IPS-15b (cell line): ENCODE measurements around the gene CRAT.

Experiments
- H3K27me3 ChIP-seq: one replicate; pipeline ENCODE4 v1.6.1; 2013; ENCODE audit warnings: low read length; ENCODE audit not compliant: control insufficient read depth, insufficient read depth
- H3K36me3 ChIP-seq: one replicate; pipeline ENCODE4 v1.6.1; 2013; ENCODE audit warnings: low read length; ENCODE audit not compliant: control insufficient read depth, insufficient read depth
- H3K4me1 ChIP-seq: one replicate; pipeline ENCODE4 v1.6.1; 2013; ENCODE audit warnings: mild to moderate bottlenecking, low read length; ENCODE audit not compliant: control insufficient read depth, insufficient read depth
- H3K4me3 ChIP-seq: one replicate; pipeline ENCODE4 v1.5.1; 2013; ENCODE audit warnings: low read depth, low read length
- H3K9ac ChIP-seq: one replicate; pipeline ENCODE4 v1.6.1; 2013; ENCODE audit warnings: low read depth, mild to moderate bottlenecking, low read length
- H3K9me3 ChIP-seq: one replicate; pipeline ENCODE4 v1.6.1; 2013; ENCODE audit warnings: mild to moderate bottlenecking, low read length; ENCODE audit not compliant: control insufficient read depth, insufficient read depth

CRAT gene

DNA sequence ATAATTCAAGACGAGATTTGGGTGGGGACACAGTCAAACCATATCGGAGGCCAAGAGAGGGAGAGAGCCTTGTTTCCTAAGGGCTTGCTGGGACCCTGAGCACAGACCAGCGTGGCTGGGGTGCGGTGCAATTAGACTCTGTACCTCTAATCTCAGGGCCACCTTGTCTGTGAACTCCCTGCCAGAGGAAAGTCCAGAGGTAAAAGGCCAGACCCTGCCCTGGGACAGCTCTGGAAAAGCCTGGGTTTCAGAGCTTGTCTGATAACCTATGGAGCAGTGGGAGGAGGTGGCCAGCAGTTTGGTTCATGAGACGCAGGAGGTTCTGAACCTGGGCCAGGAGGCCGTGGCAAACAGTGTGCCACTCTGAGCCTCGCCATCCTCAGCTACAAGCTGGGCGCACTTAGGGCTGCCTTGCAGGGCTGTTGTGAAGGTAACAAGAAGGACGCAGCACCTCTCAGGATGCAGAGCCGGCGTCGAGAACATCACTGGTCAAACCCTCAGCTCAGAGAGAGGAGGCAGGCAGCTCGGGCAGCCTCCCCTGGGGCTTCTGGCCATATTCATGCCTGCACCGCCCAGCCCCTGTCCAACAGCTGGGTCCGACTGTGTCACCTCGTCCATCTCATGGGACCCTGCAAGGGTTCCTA lies 34.5 kb downstream of the CRAT start:
- H3K27me3 ChIP-seq = no peaks in the 10 kb centered on the region
- peaks cover 9% of the 10 kb centered on the region for H3K4me1 ChIP-seq
- H3K36me3 ChIP-seq = peaks cover 3% of the 10 kb centered on the region
- H3K9ac ChIP-seq = no peak overlapping the region
- H3K9me3 ChIP-seq = no peaks in the 10 kb centered on the region
- H3K4me3 ChIP-seq = no peak overlapping the region

DNA sequence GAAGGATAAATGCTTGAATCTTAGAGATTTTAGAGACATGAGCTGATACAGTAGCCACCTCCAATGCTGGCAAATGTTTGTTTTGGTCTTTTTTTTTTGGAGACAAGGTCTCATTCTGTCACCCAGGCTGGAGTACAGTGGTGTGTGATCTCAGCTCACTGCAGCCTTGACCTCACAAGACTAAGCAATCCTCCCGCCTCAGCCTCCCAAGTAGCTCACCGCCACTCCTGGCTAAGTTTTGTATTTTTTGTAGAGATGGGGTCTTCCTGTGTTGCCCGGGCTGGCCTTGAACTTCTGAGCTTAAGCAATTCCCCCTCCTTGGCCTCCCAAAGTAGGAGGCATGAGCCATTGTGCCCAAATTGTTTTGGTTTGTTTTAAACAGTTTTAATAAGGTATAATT lies 36.5 kb downstream of the CRAT start:
- H3K27me3 ChIP-seq = no peaks in the 10 kb centered on the region
- no peaks in the 10 kb centered on the region for H3K9me3 ChIP-seq
- no peak overlapping the region for H3K4me3 ChIP-seq
- no peak overlapping the region for H3K9ac ChIP-seq
- H3K4me1 ChIP-seq = peaks cover 12% of the 10 kb centered on the region
- peaks cover 8% of the 10 kb centered on the region for H3K36me3 ChIP-seq

DNA sequence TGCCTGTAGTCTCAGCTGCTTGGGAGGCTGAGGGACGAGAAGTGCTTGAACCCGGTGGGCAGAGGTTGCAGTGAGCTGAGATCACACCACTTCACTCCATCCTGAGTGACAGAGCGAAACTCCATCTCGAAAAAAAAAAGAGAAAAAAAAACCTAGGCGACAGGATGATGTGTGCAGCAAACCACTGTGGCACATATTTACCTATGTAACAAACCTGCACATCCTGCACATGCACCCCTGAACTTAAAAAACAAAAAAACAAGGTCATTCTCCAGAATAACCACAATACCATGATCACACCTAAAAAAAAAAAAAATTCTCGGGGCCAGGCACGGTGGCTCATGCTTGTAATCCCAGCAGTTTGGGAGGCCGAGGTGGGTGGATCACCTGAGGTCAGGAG lies 37.2 kb downstream of the CRAT start:
- H3K27me3 ChIP-seq = no peaks in the 10 kb centered on the region
- H3K4me3 ChIP-seq = no peak overlapping the region
- H3K4me1 ChIP-seq = peaks cover 12% of the 10 kb centered on the region
- no peak overlapping the region for H3K9ac ChIP-seq
- no peaks in the 10 kb centered on the region for H3K9me3 ChIP-seq
- peaks cover 15% of the 10 kb centered on the region for H3K36me3 ChIP-seq

DNA sequence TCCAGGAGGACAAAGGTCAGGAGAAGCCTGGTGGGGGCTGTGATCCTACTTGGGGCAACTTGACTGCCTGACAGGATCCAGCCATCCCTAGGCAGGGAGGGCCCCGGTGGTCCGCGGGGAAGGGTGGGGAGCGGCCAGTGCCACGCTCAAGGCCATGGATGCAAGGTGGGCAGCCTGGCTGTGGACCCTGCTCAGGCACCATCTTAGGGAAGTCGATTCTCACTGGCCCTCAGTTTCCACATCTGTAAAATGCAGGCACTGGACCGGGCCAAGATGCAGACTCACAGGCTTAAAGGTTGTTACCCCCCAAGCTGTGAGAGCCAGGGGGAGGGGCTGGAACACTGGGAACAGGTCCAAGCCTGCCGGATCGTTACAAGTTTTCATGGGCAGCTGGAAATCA lies 38.4 kb downstream of the CRAT start:
- Histone ChIP-seq H3K4me1 (peaks cover 12% of the 10 kb centered on the region), H3K4me3 (peak overlapping the region; percentile 12), H3K36me3 (peaks cover 27% of the 10 kb centered on the region), H3K9me3 (no peaks in the 10 kb centered on the region), H3K9ac (no peak overlapping the region), H3K27me3 (no peaks in the 10 kb centered on the region)

DNA sequence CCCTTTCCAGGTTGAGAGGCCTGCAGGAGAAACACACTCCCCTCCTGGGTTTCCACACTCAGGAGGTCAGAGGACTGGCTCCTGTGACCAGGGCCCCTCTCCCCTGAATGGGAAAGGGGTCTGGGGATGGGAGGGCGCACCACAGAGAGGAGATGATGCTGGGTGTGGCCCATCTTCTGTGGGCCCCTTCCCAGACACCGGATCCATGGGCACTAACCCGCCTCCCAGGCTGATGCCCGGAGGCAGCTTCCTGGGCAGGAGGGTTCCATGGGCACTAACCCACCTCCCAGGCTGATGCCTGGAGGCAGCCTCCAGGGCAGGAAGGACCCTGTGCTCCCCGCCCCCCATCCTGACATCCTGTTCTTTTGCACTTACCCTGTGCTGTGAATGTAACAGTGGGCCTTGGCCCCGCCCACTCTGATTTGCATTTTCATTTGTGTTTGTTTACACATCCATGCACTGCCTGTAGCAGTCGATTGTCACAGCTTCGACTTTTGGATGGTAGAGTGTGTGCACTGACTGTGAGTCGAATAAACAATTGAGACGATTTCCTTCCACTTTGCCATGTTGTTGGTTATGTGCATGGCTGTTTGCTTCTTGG lies 39.0 kb downstream of the CRAT start:
- peaks cover 12% of the 10 kb centered on the region for H3K4me1 ChIP-seq
- H3K9ac ChIP-seq = peak overlapping the region; percentile 60
- H3K9me3 ChIP-seq = no peaks in the 10 kb centered on the region
- H3K27me3 ChIP-seq = no peaks in the 10 kb centered on the region
- peaks cover 28% of the 10 kb centered on the region for H3K36me3 ChIP-seq
- H3K4me3 ChIP-seq = peak overlapping the region; percentile 12

DNA sequence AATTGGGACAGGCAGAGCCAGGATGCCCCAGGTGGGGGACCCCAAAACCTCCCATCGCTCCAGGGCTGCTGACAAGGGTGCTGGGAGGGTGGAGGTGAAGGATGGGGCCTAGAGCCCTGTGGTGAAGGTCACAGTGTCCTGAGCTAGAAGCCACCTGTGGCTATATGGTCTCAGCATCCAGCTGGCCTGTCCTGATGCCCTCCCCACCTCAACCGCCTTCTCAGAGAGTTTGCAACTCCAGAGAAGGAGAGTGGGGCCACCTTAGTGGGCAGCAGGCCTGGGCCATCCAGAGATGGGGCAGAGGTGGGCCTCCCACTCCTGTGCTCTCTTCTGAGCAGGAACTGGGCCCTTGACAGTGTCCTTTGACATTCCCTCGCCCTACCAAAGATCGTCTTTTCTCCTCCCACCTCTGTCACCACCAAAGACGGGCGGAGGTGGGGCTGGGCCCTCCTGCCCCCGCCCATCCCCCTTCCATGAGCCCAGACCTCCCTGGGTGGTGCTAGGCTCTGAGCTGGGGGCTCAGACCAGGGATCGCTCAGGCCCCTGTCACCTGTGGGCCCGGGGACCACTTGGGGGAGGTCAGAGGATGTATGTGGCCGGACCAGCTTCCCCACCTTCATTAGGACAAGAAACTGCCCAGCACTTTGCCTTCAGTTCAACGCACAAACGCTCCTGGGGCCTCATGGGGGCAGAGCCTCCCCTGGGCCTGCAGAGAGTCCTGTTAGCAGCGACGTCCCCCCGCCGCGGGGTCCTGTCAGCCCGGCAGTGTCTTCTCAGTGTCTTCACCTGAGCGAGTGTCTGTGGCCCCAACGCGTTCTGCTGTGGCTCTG lies 39.7 kb downstream of the CRAT start:
- H3K27me3 ChIP-seq = no peaks in the 10 kb centered on the region
- no peak overlapping the region for H3K4me3 ChIP-seq
- H3K9ac ChIP-seq = peak overlapping the region; percentile 60
- H3K36me3 ChIP-seq = peaks cover 31% of the 10 kb centered on the region
- H3K4me1 ChIP-seq = peaks cover 12% of the 10 kb centered on the region
- H3K9me3 ChIP-seq = no peaks in the 10 kb centered on the region

DNA sequence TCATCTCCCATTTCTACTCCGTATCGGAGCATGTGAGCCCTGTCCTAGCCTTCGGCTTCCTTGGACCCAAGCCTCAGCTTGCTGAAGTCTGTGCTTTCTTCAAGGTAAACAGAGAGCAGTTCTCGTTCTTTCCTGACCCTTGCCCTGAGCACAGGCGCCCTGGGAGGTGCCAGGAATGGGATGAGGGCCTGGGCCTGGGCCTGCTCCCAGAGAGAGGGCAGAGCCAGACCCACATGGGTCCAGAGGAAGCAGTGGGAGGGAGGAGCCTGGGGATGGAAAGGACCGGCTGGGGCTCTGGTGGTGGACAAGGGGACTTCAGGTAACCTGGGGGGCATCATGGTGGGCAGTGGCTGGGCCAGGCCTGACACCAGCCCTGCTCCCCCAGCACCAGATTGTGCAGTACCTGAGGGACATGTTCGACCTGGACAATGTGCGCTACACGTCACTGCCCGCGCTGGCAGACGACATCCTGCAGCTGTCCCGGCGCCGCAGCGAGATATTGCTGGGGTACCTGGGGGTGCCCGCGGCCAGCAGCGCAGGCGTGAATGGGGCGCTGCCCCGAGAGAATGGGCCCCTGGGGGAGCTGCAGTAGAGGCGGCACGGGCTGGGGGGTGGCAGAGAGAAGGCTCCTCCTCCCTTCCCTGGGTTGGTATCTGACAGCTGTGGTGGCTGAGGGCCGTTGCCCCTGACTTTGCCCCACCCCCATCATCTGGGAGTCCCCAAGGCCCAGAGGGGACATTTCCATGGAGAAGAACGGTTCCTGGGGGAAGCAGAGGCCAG lies 40.5 kb downstream of the CRAT start:
- H3K4me1 ChIP-seq = peaks cover 12% of the 10 kb centered on the region
- H3K36me3 ChIP-seq = peaks cover 35% of the 10 kb centered on the region
- no peak overlapping the region for H3K4me3 ChIP-seq
- no peak overlapping the region for H3K9ac ChIP-seq
- H3K27me3 ChIP-seq = no peaks in the 10 kb centered on the region
- no peaks in the 10 kb centered on the region for H3K9me3 ChIP-seq

DNA sequence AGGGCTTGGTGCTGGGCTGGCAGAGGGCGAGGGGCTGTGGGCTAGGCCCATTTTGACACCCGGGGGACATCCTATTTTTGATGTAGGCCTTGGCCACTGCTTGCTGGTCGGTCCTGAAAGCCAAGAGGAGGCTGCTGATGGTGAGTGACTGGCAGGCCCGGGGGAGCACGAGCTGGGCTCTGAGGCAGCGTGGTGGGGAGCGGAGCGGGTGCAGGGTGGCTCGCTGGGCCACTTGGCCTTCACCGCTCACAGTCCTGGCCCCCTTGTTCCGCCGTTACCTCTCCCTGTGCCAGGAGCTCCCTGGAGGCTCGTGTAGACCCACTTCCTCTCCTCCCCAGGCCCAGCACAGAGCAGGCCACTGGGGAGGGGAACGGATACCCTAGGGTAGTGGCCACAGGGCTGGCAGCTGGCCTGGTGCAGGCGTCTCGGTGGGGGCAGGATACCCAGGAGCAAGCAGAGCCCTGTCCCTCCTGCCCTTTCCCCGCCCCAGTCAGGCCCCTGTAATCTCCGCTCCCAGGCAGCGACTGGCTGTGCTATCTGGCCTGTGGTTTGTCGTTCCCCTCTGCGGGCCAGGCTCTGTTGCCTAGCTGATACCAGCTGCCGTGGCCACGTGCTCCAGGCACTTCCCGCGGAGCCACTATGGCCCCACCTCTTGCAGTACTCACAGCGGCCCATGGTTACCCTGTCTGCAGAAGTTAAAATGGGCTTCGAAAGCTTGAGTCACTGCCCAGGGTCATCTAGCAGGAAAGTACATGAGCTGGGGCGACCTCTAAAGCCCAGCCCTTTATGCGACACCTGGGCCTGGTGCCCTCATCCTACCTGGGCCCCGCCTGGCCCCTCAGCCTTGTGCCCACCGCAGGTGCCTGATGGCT lies 41.4 kb downstream of the CRAT start:
- no peak overlapping the region for H3K9ac ChIP-seq
- no peaks in the 10 kb centered on the region for H3K9me3 ChIP-seq
- peaks cover 12% of the 10 kb centered on the region for H3K4me1 ChIP-seq
- peaks cover 35% of the 10 kb centered on the region for H3K36me3 ChIP-seq
- H3K4me3 ChIP-seq = no peak overlapping the region
- no peaks in the 10 kb centered on the region for H3K27me3 ChIP-seq

DNA sequence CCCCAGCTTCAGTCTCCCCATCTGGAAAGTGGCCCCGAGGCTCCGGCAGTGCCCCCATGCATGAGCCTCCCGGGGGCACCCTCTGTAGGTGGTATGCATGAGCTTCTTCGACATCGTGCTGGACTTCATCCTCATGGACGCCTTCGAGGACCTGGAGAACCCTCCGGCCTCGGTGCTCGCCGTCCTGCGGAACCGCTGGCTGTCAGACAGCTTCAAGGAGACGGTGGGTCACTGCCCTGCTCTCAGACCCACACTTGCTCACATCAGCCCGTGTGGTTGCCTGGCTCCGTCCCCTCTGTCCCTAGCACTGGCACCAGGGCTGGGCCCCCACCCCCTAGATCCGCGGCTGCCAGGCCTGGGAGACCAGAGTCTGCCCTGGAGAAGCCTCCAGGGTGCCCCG lies 42.5 kb downstream of the CRAT start:
- H3K9ac ChIP-seq = no peak overlapping the region
- peaks cover 35% of the 10 kb centered on the region for H3K36me3 ChIP-seq
- H3K4me3 ChIP-seq = no peak overlapping the region

DNA sequence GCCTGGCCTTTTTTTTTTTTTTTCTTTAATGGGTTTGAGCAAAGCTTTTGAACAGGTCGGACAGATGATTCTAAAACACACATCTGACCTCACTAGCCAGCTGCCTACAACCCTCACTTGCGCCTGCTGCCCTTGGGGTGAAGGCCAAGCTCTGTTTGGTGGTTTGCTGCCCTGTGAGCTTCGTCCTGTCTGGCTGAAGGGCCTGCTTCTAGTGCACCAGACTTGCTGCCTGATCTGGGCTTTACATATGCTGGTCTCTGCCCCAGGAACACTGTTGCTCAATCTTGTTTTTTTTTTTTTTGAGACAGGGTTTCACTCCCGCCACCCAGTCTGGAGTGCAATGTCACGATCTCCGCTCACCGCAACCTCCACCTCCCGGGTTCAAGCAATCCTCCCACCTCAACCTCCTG lies 46.1 kb downstream of the CRAT start:
- Histone ChIP-seq H3K9me3 (no peaks in the 10 kb centered on the region), H3K36me3 (peaks cover 43% of the 10 kb centered on the region), H3K27me3 (no peaks in the 10 kb centered on the region), H3K4me1 (no peaks in the 10 kb centered on the region), H3K4me3 (no peak overlapping the region), H3K9ac (no peak overlapping the region)

More for the DNA sequence above, 42.5 kb downstream of the CRAT start:
- Histone ChIP-seq H3K4me1 (peaks cover 12% of the 10 kb centered on the region), H3K27me3 (no peaks in the 10 kb centered on the region), H3K9me3 (no peaks in the 10 kb centered on the region)

DNA sequence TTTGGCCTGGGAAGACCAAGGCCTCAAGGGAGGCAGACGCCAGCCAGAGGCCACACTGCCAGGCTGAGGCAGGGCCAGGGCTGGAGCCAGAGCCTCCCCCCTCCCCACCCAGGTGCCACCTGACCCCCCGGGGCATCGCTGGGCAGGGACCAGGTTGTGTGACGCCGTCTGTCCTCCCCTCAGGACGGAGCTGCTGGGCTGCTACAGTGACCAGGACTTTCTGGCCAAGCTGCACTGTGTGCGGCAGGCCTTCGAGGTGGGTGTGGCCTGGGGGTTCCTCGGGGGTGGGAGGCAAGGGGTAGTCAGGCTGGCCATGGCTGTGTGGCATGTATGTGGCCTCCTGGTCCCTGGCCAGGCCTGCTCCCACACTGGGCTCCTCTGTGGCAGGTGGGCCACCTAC lies 47.5 kb downstream of the CRAT start:
- H3K4me3 ChIP-seq = no peak overlapping the region
- no peaks in the 10 kb centered on the region for H3K27me3 ChIP-seq
- H3K4me1 ChIP-seq = no peaks in the 10 kb centered on the region
- H3K9ac ChIP-seq = no peak overlapping the region
- H3K36me3 ChIP-seq = peaks cover 36% of the 10 kb centered on the region
- no peaks in the 10 kb centered on the region for H3K9me3 ChIP-seq
